Activated CD4-positive, alpha-beta T cell treated with anti-CD3 and anti-CD28 coated beads, Interleukin-2, amount 10 ng/mL, durations not matched to agents 24 days and 14 days (primary cell): ENCODE results near the gene RTBDN. TPM values are rescaled to one million over a fixed set of nuclear protein-coding genes. Genes with fewer than 3 reads are reported as not detected.

Experiments
- DNase-seq: peaks from one replicate; pipeline ENCODE4 v3.0.0; 2022
- H3K27ac Mint-ChIP-seq: one replicate; pipeline ENCODE4 v1.8.0; 2022; ENCODE audit warnings: mild to moderate bottlenecking, mixed read lengths
- H3K27me3 Mint-ChIP-seq: one replicate; pipeline ENCODE4 v1.8.0; 2022; ENCODE audit warnings: mixed read lengths
- H3K36me3 Mint-ChIP-seq: one replicate; pipeline ENCODE4 v1.8.0; 2022; ENCODE audit warnings: low read depth, mild to moderate bottlenecking, mixed read lengths
- H3K4me1 Mint-ChIP-seq: one replicate; pipeline ENCODE4 v1.8.0; 2021; ENCODE audit warnings: mixed read lengths
- H3K4me3 Mint-ChIP-seq: one replicate; pipeline ENCODE4 v1.8.0; 2022; ENCODE audit warnings: mild to moderate bottlenecking, moderate library complexity, mixed read lengths
- H3K9me3 Mint-ChIP-seq: one replicate; pipeline ENCODE4 v1.8.0; 2021; ENCODE audit warnings: mixed read lengths
- intact Hi-C: fragments of 100-400 bp; cut with micrococcal nuclease; formaldehyde crosslinking; loops from one replicate; pipeline ENCODE4 v1.15.1; 2023
- total RNA-seq: library from RNA; stranded (reverse); gene quantifications from 2 replicates; pipeline ENCODE4 v1.2.3, GENCODE V29; 2022

The RTBDN gene
- total RNA-seq, 1 donor from 2014 or later = not detected

GRCh38 chr19:12782174-12782423, 52.3 kb downstream of the RTBDN start:
- intact Hi-C loops = loop anchor here (1.0 kb wide), 1 partner anchor 9 kb away; the partner anchor contains the start of gene JUNB
- Mint-ChIP-seq H3K27ac (no peak overlapping the region), H3K4me1 (peaks cover 29% of the 10 kb centered on the region), H3K36me3 (no peaks in the 10 kb centered on the region), H3K9me3 (no peaks in the 10 kb centered on the region), H3K4me3 (peak overlapping the region; percentile 87), H3K27me3 (no peaks in the 10 kb centered on the region)
- DNase-seq = no peak

- no peaks in the 10 kb centered on the region for H3K36me3 Mint-ChIP-seq
- intact Hi-C loops = loop anchor here (5.0 kb wide), 1 partner anchor 58 kb away; the partner anchor contains the start of gene MAST1
- H3K27me3 Mint-ChIP-seq = no peaks in the 10 kb centered on the region
- peak overlapping the region; percentile 96 for H3K4me3 Mint-ChIP-seq
- peak; percentile 68 for DNase-seq
- peak overlapping the region; percentile 92 for H3K27ac Mint-ChIP-seq
- H3K9me3 Mint-ChIP-seq = no peaks in the 10 kb centered on the region
- H3K4me1 Mint-ChIP-seq = peaks cover 33% of the 10 kb centered on the region
These were observed 55.0 kb downstream of the RTBDN start for GRCh38 chr19:12779162-12779993.

GRCh38 chr19:12778905-12779161, 55.5 kb downstream of the RTBDN start:
- Mint-ChIP-seq H3K27me3 (no peaks in the 10 kb centered on the region), H3K4me1 (peaks cover 35% of the 10 kb centered on the region), H3K4me3 (peak overlapping the region; percentile 96)

GRCh38 chr19:12778017-12778904, 56.1 kb downstream of the RTBDN start:
- peak; percentile 85 for DNase-seq
- peak overlapping the region; percentile 96 for H3K4me3 Mint-ChIP-seq
- H3K27ac Mint-ChIP-seq = peak overlapping the region; percentile 92
- no peaks in the 10 kb centered on the region for H3K27me3 Mint-ChIP-seq
- intact Hi-C loops = loop anchor here (1.0 to 5.0 kb wide), 2 partner anchors 13 to 59 kb away; partner anchors contain the start of genes JUNB and MAST1
- no peaks in the 10 kb centered on the region for H3K9me3 Mint-ChIP-seq
- H3K4me1 Mint-ChIP-seq = peaks cover 37% of the 10 kb centered on the region
- H3K36me3 Mint-ChIP-seq = no peaks in the 10 kb centered on the region

More at GRCh38 chr19:12778905-12779161, 55.5 kb downstream of the RTBDN start:
- intact Hi-C loops = loop anchor here (1.0 to 5.0 kb wide), 2 partner anchors 12 to 58 kb away; partner anchors contain the start of genes JUNB and MAST1
- Mint-ChIP-seq H3K9me3 (no peaks in the 10 kb centered on the region), H3K27ac (peak overlapping the region; percentile 92), H3K36me3 (no peaks in the 10 kb centered on the region)
- no peak for DNase-seq

GRCh38 chr19:12777217-12778016, 57.0 kb downstream of the RTBDN start:
- peaks cover 37% of the 10 kb centered on the region for H3K4me1 Mint-ChIP-seq
- H3K27me3 Mint-ChIP-seq = no peaks in the 10 kb centered on the region
- H3K27ac Mint-ChIP-seq = peak overlapping the region; percentile 92
- peak overlapping the region; percentile 96 for H3K4me3 Mint-ChIP-seq
- H3K9me3 Mint-ChIP-seq = no peaks in the 10 kb centered on the region
- DNase-seq = peak; percentile 96
- H3K36me3 Mint-ChIP-seq = no peaks in the 10 kb centered on the region
- intact Hi-C loops = loop anchor here (1.0 to 5.0 kb wide), 3 partner anchors 14 to 60 kb away; partner anchors contain the start of genes JUNB and MAST1

Other genes starting within 250 kb of the RTBDN start
- gene ZNF490, start 223.8 kb downstream of the RTBDN start, total RNA-seq = 8.7 and 9.0 TPM in 2 replicates
- gene ZNF791, start 223.7 kb downstream of the RTBDN start, total RNA-seq = 22.3 and 26.6 TPM in 2 replicates
- gene MAN2B1, start 167.8 kb downstream of the RTBDN start, total RNA-seq = 118 and 136 TPM in 2 replicates
- 21.7 and 27.1 TPM in 2 replicates for gene WDR83, start 167.8 kb downstream of the RTBDN start, total RNA-seq
- gene DHPS, start 152.7 kb downstream of the RTBDN start, total RNA-seq = 138 and 155 TPM in 2 replicates
- gene GNG14, start 146.6 kb downstream of the RTBDN start, total RNA-seq = not detected in 2 replicates
- 12.4 and 12.9 TPM in 2 replicates for gene FBXW9, start 137.9 kb downstream of the RTBDN start, total RNA-seq
- 153 and 163 TPM in 2 replicates for gene TNPO2, start 110.6 kb downstream of the RTBDN start, total RNA-seq
- gene TRIR, start 99.9 kb downstream of the RTBDN start, total RNA-seq = 216 and 218 TPM in 2 replicates
- 64.6 and 67.3 TPM in 2 replicates for gene GET3, start 97.1 kb downstream of the RTBDN start, total RNA-seq
- gene BEST2, start 82.8 kb downstream of the RTBDN start, total RNA-seq = not detected in 2 replicates
- 17.8 and 18.3 TPM in 2 replicates for gene HOOK2, start 59.0 kb downstream of the RTBDN start, total RNA-seq
- 302 and 310 TPM in 2 replicates for gene JUNB, start 43.1 kb downstream of the RTBDN start, total RNA-seq
- 277 and 294 TPM in 2 replicates for gene PRDX2, start 32.8 kb downstream of the RTBDN start, total RNA-seq
- 26.8 and 32.7 TPM in 2 replicates for gene THSD8, start 32.5 kb downstream of the RTBDN start, total RNA-seq
- gene RNASEH2A, start 28.0 kb downstream of the RTBDN start, total RNA-seq = 35.8 and 51.5 TPM in 2 replicates
- gene MAST1, start 3.9 kb upstream of the RTBDN start, total RNA-seq = 1.6 and 2.4 TPM in 2 replicates
- 21.5 and 22.0 TPM in 2 replicates for gene DNASE2, start 46.9 kb upstream of the RTBDN start, total RNA-seq
- gene KLF1, start 52.6 kb upstream of the RTBDN start, total RNA-seq = 0.77 and 1.2 TPM in 2 replicates
- gene GCDH, start 56.6 kb upstream of the RTBDN start, total RNA-seq = 66.9 and 71.6 TPM in 2 replicates
- 2.3 and 3.3 TPM in 2 replicates for gene SYCE2, start 84.7 kb upstream of the RTBDN start, total RNA-seq
- 202 and 208 TPM in 2 replicates for gene FARSA, start 99.1 kb upstream of the RTBDN start, total RNA-seq
- gene CALR, start 104.0 kb upstream of the RTBDN start, total RNA-seq = 987 and 994 TPM in 2 replicates
- gene RAD23A, start 111.3 kb upstream of the RTBDN start, total RNA-seq = 208 and 212 TPM in 2 replicates
- gene GADD45GIP1, start 122.6 kb upstream of the RTBDN start, total RNA-seq = 32.4 and 34.4 TPM in 2 replicates
- gene DAND5, start 135.0 kb upstream of the RTBDN start, total RNA-seq = 0.12 TPM in 1 of 2 replicates, not detected in the other
- gene NFIX, start 160.9 kb upstream of the RTBDN start, total RNA-seq = 8.3 and 10.4 TPM in 2 replicates